H7 (cell line): ENCODE data around the gene KLF11. TPM values are rescaled to one million over a fixed set of nuclear protein-coding genes. Genes with fewer than 3 reads are reported as not detected.

Source experiments
- DNase-seq: peaks from one replicate; pipeline ENCODE4 v3.0.0; 2012
- H3K27me3 ChIP-seq: 2 replicates; pipeline ENCODE4 v1.6.0; 2011; ENCODE audit warnings: mild to moderate bottlenecking, low read length; ENCODE audit not compliant: control insufficient read depth, insufficient read depth
- H3K36me3 ChIP-seq: replicated peaks from 2 replicates; pipeline ENCODE4 v1.5.1; 2011; ENCODE audit warnings: low read length; ENCODE audit not compliant: control insufficient read depth, insufficient read depth
- H3K4me3 ChIP-seq: 2 replicates; pipeline ENCODE4 v1.5.1; 2011; ENCODE audit warnings: low read depth, mild to moderate bottlenecking, control low read depth, low read length, moderate library complexity; ENCODE audit not compliant: insufficient read depth
- total RNA-seq: library from RNA; depleted of rRNA; stranded (reverse); fragments of >200 nt; shearing (Covaris generic); gene quantifications from 2 replicates; pipeline ENCODE4 v1.2.3, GENCODE V29; 2014; rRNA removed

KLF11 gene
- total RNA-seq, result 11.8 and 12.6 TPM in 2 replicates

GRCh38 chr2:10043256-10043905 is at the start of gene KLF11:
Gene KLF11 (plus strand): TSS chr2:10043550. CDS start chr2:10043717, 167 bp downstream.
- peak within 1 kb of the TSS; percentile 54 for H3K4me3 ChIP-seq
- peaks cover 4% of the 10 kb centered on the region; the same call in 1 of the 2 replicates for H3K27me3 ChIP-seq
- H3K36me3 ChIP-seq, result peaks cover 3% of the 10 kb centered on the region; the same call in 1 of the 2 replicates
- peak; percentile 98 for DNase-seq

- DNase-seq, result no peak
- H3K4me3 ChIP-seq, result no peak overlapping the region
- H3K36me3 ChIP-seq, result no peaks in the 10 kb centered on the region
- no peaks in the 10 kb centered on the region for H3K27me3 ChIP-seq
These were observed 48.9 kb upstream of the KLF11 start for GRCh38 chr2:9994462-9994861.

GRCh38 chr2:9995059-9995458 is 48.3 kb upstream of the KLF11 start:
- Histone ChIP-seq H3K4me3 (no peak overlapping the region), H3K36me3 (no peaks in the 10 kb centered on the region), H3K27me3 (no peaks in the 10 kb centered on the region)
- no peak for DNase-seq

- DNase-seq, result no peak
- Histone ChIP-seq H3K27me3 (no peaks in the 10 kb centered on the region), H3K4me3 (no peak overlapping the region), H3K36me3 (no peaks in the 10 kb centered on the region)
These were observed 47.0 kb upstream of the KLF11 start for GRCh38 chr2:9996321-9996720.

GRCh38 chr2:9997936-9998335 is 45.4 kb upstream of the KLF11 start:
- no peaks in the 10 kb centered on the region for H3K27me3 ChIP-seq
- no peaks in the 10 kb centered on the region for H3K36me3 ChIP-seq
- DNase-seq, result no peak
- H3K4me3 ChIP-seq, result no peak overlapping the region

GRCh38 chr2:9998916-9999654 is 44.3 kb upstream of the KLF11 start:
- no peak for DNase-seq
- H3K36me3 ChIP-seq, result no peaks in the 10 kb centered on the region
- H3K27me3 ChIP-seq, result no peaks in the 10 kb centered on the region
- no peak overlapping the region for H3K4me3 ChIP-seq

- Histone ChIP-seq H3K36me3 (no peaks in the 10 kb centered on the region), H3K4me3 (no peak overlapping the region), H3K27me3 (no peaks in the 10 kb centered on the region)
- no peak for DNase-seq
These were observed 43.7 kb upstream of the KLF11 start for GRCh38 chr2:9999693-10000092.

- DNase-seq, result no peak
- Histone ChIP-seq H3K27me3 (no peaks in the 10 kb centered on the region), H3K4me3 (no peak overlapping the region), H3K36me3 (no peaks in the 10 kb centered on the region)
These were observed 42.8 kb upstream of the KLF11 start for GRCh38 chr2:10000541-10000940.

- no peak for DNase-seq
- no peaks in the 10 kb centered on the region for H3K36me3 ChIP-seq
- H3K27me3 ChIP-seq, result no peaks in the 10 kb centered on the region
- H3K4me3 ChIP-seq, result no peak overlapping the region
These were observed 41.8 kb upstream of the KLF11 start for GRCh38 chr2:10001586-10001985.

- H3K27me3 ChIP-seq, result no peaks in the 10 kb centered on the region
- H3K4me3 ChIP-seq, result no peak overlapping the region
- no peaks in the 10 kb centered on the region for H3K36me3 ChIP-seq
- no peak for DNase-seq
These were observed 41.2 kb upstream of the KLF11 start for GRCh38 chr2:10002109-10002508.

GRCh38 chr2:10002681-10003080 is 40.7 kb upstream of the KLF11 start:
- Histone ChIP-seq H3K27me3 (no peaks in the 10 kb centered on the region), H3K4me3 (no peak overlapping the region), H3K36me3 (no peaks in the 10 kb centered on the region)
- no peak for DNase-seq

- no peak overlapping the region for H3K4me3 ChIP-seq
- H3K36me3 ChIP-seq, result no peaks in the 10 kb centered on the region
- H3K27me3 ChIP-seq, result no peaks in the 10 kb centered on the region
- no peak for DNase-seq
These were observed 39.9 kb upstream of the KLF11 start for GRCh38 chr2:10003206-10004125.

GRCh38 chr2:10004401-10004800 is 38.9 kb upstream of the KLF11 start:
- H3K36me3 ChIP-seq, result no peaks in the 10 kb centered on the region
- no peaks in the 10 kb centered on the region for H3K27me3 ChIP-seq
- no peak overlapping the region for H3K4me3 ChIP-seq
- DNase-seq, result no peak

- DNase-seq, result no peak
- H3K4me3 ChIP-seq, result no peak overlapping the region
These were observed 38.5 kb upstream of the KLF11 start for GRCh38 chr2:10004836-10005235.

More at GRCh38 chr2:10004836-10005235, 38.5 kb upstream of the KLF11 start:
- no peaks in the 10 kb centered on the region for H3K27me3 ChIP-seq
- no peaks in the 10 kb centered on the region for H3K36me3 ChIP-seq
